Upper lobe of right lung (tissue), 1 donor: ENCODE data around the gene PTCH1. TPM values are rescaled to one million over a fixed set of nuclear protein-coding genes. Genes with fewer than 3 reads are reported as not detected.

Experiments used
- ATAC-seq: fragments of 200-7000 bp; cut with Tn5 transposase; one replicate; pipeline ENCODE4 v1.9.1; 2020; ENCODE audit warnings: mild to moderate bottlenecking, moderate library complexity
- DNase-seq: peaks from one replicate; pipeline ENCODE4 v3.0.0-alpha.2; 2020
- H3K27ac ChIP-seq: fragments of 200-600 bp; one replicate; pipeline ENCODE4 v1.8.0; 2022
- H3K27me3 ChIP-seq: fragments of 200-600 bp; one replicate; pipeline ENCODE4 v1.8.0; 2022; ENCODE audit warnings: mild to moderate bottlenecking
- H3K36me3 ChIP-seq: fragments of 200-600 bp; one replicate; pipeline ENCODE4 v1.8.0; 2022
- H3K4me1 ChIP-seq: fragments of 200-600 bp; one replicate; pipeline ENCODE4 v1.8.0; 2022
- H3K4me3 ChIP-seq: fragments of 200-600 bp; one replicate; pipeline ENCODE4 v1.8.0; 2022; ENCODE audit warnings: mild to moderate bottlenecking
- H3K9me3 ChIP-seq: fragments of 200-600 bp; one replicate; pipeline ENCODE4 v1.8.0; 2022
- intact Hi-C: fragments of 100-400 bp; cut with DNase I; formaldehyde crosslinking; loops from one replicate; pipeline ENCODE4 v1.11.0; 2022
- total RNA-seq: library from RNA; stranded (reverse); fragmentation: NEBNext Ultra II Directional; extraction: Animal tissue kit (Norgen Biotek cat#: 25700); gene quantifications from one replicate; pipeline ENCODE4 v1.2.1, GENCODE V29; 2021
- TF ChIP-seq, protein P1 (sequence below): fragments of 200-600 bp; IDR thresholded peaks from one replicate; pipeline ENCODE4 v1.8.0; 2022; ENCODE audit warnings: antibody characterized with exemption
- donor health status: DM: no; HTN: yes; CAD: no; lungs with severe emphysema.

PTCH1 gene
- total RNA-seq, 1 donor from 2014 or later = 25.9 TPM

DNA sequence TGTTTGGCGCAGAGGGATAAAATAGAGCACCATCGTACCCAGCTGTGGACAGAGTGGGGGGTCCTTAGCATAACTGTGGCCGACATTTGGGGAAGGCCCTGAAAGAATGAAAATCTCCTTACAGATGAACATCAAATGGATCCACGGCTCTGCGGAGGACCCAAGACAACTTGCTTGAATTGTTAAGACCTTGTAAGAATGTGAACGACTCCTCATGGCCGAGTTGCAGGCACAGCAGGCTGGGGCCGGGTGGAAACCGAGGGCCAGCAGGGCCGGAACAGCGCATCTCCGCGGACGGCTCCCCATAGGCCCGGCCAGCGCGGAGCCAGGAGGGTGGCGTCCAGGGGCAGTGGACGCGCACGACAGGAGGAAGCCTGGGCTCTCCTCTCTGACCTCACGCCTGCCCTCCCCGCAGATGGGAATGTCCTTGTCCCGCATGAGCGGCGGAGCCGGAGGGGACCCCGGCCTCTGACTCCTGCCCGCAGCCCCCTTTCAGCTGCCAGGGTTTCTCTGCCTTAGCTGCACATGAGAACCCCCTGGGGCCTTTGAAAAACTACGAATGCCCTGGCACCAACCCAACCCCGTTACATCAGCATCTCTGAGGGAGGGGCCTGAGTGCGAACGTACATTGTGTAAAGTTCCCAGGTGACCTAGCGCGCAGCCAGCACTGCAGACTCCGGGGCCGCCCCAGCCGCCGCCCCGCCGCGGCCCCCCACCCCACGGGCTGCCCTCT lies 36.2 kb upstream of the PTCH1 start:
- H3K36me3 ChIP-seq = no peaks in the 10 kb centered on the region
- DNase-seq (no peak), ATAC-seq (peak; percentile 62)
- H3K27me3 ChIP-seq = peaks cover 5% of the 10 kb centered on the region
- no peak overlapping the region for H3K27ac ChIP-seq
- H3K4me1 ChIP-seq = no peaks in the 10 kb centered on the region
- H3K4me3 ChIP-seq = peak overlapping the region; percentile 2
- intact Hi-C loops = no loop called here
- no peaks in the 10 kb centered on the region for H3K9me3 ChIP-seq
- TF ChIP-seq, protein P1, sequence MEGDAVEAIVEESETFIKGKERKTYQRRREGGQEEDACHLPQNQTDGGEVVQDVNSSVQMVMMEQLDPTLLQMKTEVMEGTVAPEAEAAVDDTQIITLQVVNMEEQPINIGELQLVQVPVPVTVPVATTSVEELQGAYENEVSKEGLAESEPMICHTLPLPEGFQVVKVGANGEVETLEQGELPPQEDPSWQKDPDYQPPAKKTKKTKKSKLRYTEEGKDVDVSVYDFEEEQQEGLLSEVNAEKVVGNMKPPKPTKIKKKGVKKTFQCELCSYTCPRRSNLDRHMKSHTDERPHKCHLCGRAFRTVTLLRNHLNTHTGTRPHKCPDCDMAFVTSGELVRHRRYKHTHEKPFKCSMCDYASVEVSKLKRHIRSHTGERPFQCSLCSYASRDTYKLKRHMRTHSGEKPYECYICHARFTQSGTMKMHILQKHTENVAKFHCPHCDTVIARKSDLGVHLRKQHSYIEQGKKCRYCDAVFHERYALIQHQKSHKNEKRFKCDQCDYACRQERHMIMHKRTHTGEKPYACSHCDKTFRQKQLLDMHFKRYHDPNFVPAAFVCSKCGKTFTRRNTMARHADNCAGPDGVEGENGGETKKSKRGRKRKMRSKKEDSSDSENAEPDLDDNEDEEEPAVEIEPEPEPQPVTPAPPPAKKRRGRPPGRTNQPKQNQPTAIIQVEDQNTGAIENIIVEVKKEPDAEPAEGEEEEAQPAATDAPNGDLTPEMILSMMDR = no peak

DNA sequence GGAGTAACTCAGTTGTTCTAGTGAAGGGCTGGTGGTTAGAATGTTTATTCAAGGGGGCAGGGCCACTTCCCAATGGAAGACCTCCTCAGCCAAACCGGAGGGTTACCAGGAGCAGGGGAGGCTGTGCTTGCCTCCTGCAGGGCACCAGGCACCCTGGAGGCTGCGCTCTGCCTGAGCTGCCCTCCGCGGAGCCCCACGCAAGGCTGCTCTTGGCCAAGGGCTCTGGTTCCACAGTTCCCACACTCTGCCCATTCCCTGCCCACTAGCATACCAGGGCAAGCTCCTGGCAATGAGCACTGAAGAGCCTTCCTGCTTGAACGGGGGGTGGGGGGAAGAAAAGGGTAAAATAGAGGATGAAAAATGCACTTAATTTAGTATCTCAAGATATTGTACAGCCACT lies 35.5 kb upstream of the PTCH1 start:
- TF ChIP-seq, protein P1 = no peak
- Histone ChIP-seq H3K27ac (no peak overlapping the region), H3K27me3 (peaks cover 5% of the 10 kb centered on the region), H3K4me3 (no peak overlapping the region), H3K9me3 (no peaks in the 10 kb centered on the region), H3K4me1 (no peaks in the 10 kb centered on the region), H3K36me3 (no peaks in the 10 kb centered on the region)
- DNase-seq (no peak), ATAC-seq (no peak)
- intact Hi-C loops = no loop called here

- Histone ChIP-seq H3K36me3 (no peaks in the 10 kb centered on the region), H3K27me3 (peaks cover 5% of the 10 kb centered on the region), H3K9me3 (no peaks in the 10 kb centered on the region), H3K4me3 (no peak overlapping the region), H3K27ac (no peak overlapping the region), H3K4me1 (no peaks in the 10 kb centered on the region)
- TF ChIP-seq, protein P1 = no peak
- ATAC-seq (no peak), DNase-seq (no peak)
- intact Hi-C loops = no loop called here
These were observed 34.6 kb upstream of the PTCH1 start for GRCh38 chr9:95551406-95551805.

DNA sequence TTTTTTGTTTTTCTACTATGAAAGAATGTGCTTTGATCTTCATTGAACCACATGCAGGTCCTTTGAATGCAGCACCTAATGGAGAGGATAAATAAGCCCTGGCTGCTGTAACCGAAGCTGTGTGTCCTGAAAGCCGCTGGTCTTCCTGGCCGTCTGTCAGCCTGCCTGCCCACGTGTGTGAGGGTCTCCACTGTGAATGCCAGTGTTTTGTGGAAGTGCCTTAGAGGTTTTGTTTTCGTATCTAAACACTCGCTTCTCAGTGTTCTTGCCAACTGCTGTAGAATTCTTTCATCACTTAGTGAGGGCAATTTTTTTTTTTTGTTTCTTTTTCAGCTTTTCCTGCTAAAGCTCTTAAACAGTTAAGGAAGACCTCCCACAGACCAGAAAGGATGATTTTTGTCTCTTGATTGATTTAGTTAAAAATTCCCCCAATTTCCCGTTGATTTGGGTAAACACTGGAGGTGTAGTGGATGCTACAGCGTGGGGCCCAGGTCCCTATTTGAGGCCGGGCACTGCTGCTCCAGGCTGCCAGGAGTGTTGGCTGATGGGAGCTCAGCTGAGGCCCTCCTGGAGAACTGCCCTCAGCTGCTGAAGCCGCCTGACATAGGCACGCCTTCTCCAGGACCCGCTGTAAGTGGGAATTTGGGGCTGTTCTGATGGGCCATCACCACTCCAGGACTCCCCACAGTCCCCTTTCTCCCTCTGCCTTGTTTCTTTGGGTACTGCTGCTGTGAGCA lies 29.2 kb upstream of the PTCH1 start:
- DNase-seq (no peak), ATAC-seq (no peak)
- Histone ChIP-seq H3K36me3 (no peaks in the 10 kb centered on the region), H3K27me3 (no peaks in the 10 kb centered on the region), H3K9me3 (no peaks in the 10 kb centered on the region), H3K27ac (no peak overlapping the region), H3K4me1 (no peaks in the 10 kb centered on the region), H3K4me3 (no peak overlapping the region)
- intact Hi-C loops = no loop called here
- TF ChIP-seq, protein P1 = no peak

DNA sequence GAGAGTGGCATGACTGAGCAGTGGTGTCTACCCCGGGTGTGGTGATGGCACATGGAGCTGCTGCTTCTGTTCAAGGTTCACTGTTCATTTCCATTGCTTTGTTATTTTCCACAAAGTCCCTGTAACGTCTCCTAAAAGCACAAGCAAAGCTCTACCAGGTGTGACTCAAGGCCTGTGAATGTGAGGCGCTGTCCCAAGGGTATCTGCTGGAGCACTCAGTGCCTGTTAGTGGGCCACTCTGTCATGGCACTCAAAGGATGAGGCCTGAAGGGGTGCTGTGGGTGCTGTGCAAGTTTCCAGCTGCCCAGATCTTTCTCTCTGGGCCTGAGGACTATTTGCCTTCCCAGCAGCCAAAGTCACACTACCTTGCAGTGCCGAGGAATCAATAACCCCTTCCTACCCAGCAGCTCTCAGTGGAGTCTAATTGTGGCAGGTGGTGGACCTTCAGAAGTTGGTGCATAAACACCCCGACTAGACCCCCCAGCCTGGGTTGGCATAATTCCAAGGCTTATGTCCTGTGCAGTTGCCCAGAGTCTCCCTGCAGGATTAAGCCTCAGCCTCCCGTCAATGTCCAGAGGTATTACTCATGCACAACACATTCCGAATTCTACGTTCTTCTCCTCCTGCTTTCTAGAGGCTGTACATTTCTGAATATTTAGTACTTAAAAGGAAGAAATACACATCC lies 17.4 kb upstream of the PTCH1 start:
- H3K27me3 ChIP-seq = no peaks in the 10 kb centered on the region
- DNase-seq (no peak), ATAC-seq (no peak)
- intact Hi-C loops = no loop called here
- H3K4me3 ChIP-seq = no peak overlapping the region
- TF ChIP-seq, protein P1 = no peak
- H3K27ac ChIP-seq = no peak overlapping the region
- no peaks in the 10 kb centered on the region for H3K4me1 ChIP-seq
- no peaks in the 10 kb centered on the region for H3K36me3 ChIP-seq
- H3K9me3 ChIP-seq = no peaks in the 10 kb centered on the region
